Naive thymus-derived CD4-positive, alpha-beta T cell (primary cell): ENCODE data around the gene COL4A6. TPM values are rescaled to one million over a fixed set of nuclear protein-coding genes. Genes with fewer than 3 reads are reported as not detected.
"Not testable (repeated sequence)": the region's sequence is repeated elsewhere in the genome, so short reads cannot be mapped to it uniquely, and the experiment has no call there.

ENCODE experiments used
- ATAC-seq: fragments of 150-1000 bp; cut with Tn5 transposase; 2 replicates; pipeline ENCODE4 v1.10.0; 2021; ENCODE audit warnings: mild to moderate bottlenecking, moderate library complexity
- CTCF ChIA-PET: fragments of 350-600 bp; sonication (Branson Sonifier 250); formaldehyde crosslinking; loops from one replicate; lab custom pipeline; 2021; ENCODE audit warnings: antibody characterized with exemption; lab: Charles Lee
- POLR2A ChIA-PET: fragments of 350-600 bp; sonication (Branson Sonifier 250); formaldehyde crosslinking; loops from one replicate; lab custom pipeline; 2021; ENCODE audit warnings: antibody characterized with exemption, inconsistent platforms; lab: Charles Lee
- DNase-seq, 9 donors: peaks; one replicate each; pipeline versions ENCODE4 v3.0.0 to v3.0.0-alpha.2; 2020 to 2022; ENCODE audit warnings: mixed read lengths in 1 of 9
- H3K27ac ChIP-seq: one replicate; pipeline ENCODE4 v1.7.0; 2013; ENCODE audit warnings: mild to moderate bottlenecking, low read depth, low read length, moderate library complexity
- H3K27me3 ChIP-seq, 2 donors: one replicate each; pipeline ENCODE4 v1.7.0; 2013; ENCODE audit warnings: low read length in 2 of 2, mild to moderate bottlenecking in 2 of 2, moderate library complexity in 2 of 2; ENCODE audit not compliant: control insufficient read depth in 2 of 2, insufficient read depth in 2 of 2
- H3K36me3 ChIP-seq, 3 experiments: 1 replicate in 2 of 3; 2 replicates in 1 of 3; pipeline ENCODE4 v1.7.0; 2013; ENCODE audit warnings: low read length in 3 of 3, mild to moderate bottlenecking in 3 of 3, moderate library complexity in 1 of 3; ENCODE audit not compliant: insufficient read depth in 3 of 3, control insufficient read depth in 2 of 3
- H3K4me1 ChIP-seq, 2 donors: one replicate each; pipeline ENCODE4 v1.7.0; 2013; ENCODE audit warnings: low read length in 2 of 2, mild to moderate bottlenecking in 2 of 2, moderate library complexity in 1 of 2; ENCODE audit not compliant: control insufficient read depth in 2 of 2, insufficient read depth in 2 of 2
- H3K4me3 ChIP-seq: 2 replicates; pipeline ENCODE4 v1.7.0; 2013; ENCODE audit warnings: mild to moderate bottlenecking, low read length
- H3K9me3 ChIP-seq, 3 experiments: 1 replicate in 2 of 3; 2 replicates in 1 of 3; pipeline ENCODE4 v1.7.0; 2013; ENCODE audit warnings: low read length in 3 of 3; ENCODE audit not compliant: control insufficient read depth in 2 of 3
- H3K27ac Mint-ChIP-seq, 9 donors: one replicate each; pipeline ENCODE4 v1.8.0; 2020 to 2022; ENCODE audit warnings: mixed read lengths in 9 of 9, mild to moderate bottlenecking in 8 of 9, moderate library complexity in 5 of 9, inconsistent platforms in 2 of 9
- H3K27me3 Mint-ChIP-seq, 5 donors: one replicate each; pipeline ENCODE4 v1.8.0; 2021 to 2022; ENCODE audit warnings: mixed read lengths in 5 of 5, mild to moderate bottlenecking in 1 of 5
- H3K36me3 Mint-ChIP-seq, 5 donors: one replicate each; pipeline ENCODE4 v1.8.0; 2020 to 2022; ENCODE audit warnings: mixed read lengths in 5 of 5, mild to moderate bottlenecking in 3 of 5, inconsistent platforms in 1 of 5
- H3K4me1 Mint-ChIP-seq, 7 donors: one replicate each; pipeline ENCODE4 v1.8.0; 2020 to 2022; ENCODE audit warnings: mixed read lengths in 7 of 7, mild to moderate bottlenecking in 3 of 7, inconsistent platforms in 1 of 7
- H3K4me3 Mint-ChIP-seq, 10 donors: one replicate each; pipeline ENCODE4 v1.8.0; 2020 to 2022; ENCODE audit warnings: mild to moderate bottlenecking in 10 of 10, mixed read lengths in 10 of 10, moderate library complexity in 6 of 10, inconsistent platforms in 2 of 10
- H3K9me3 Mint-ChIP-seq, 11 donors: one replicate each; pipeline ENCODE4 v1.8.0; 2020 to 2022; ENCODE audit warnings: mixed read lengths in 11 of 11, mild to moderate bottlenecking in 4 of 11, inconsistent platforms in 1 of 11, moderate library complexity in 1 of 11
- intact Hi-C, 2 donors: fragments of 100-400 bp; cut with micrococcal nuclease; formaldehyde crosslinking; loops; one replicate each; pipeline ENCODE4 v1.15.1; 2023
- polyA plus RNA-seq, 2 donors: library from polyadenylated mRNA; unstranded; fragments of 300-500 nt; fragmentation: Illumina TruSeq; gene quantifications; one replicate each; pipeline ENCODE4 v1.2.3, GENCODE V29; 2021
- total RNA-seq, 6 experiments: library from RNA in 5 of 6; stranded (reverse) in 5 of 6; gene quantifications; 1 replicate in 5 of 6; 2 replicates in 1 of 6; pipeline ENCODE4 v1.2.3 and lab custom pipeline; 2021 to 2026

The COL4A6 gene
- total and polyA plus RNA-seq, 7 experiments from 2014 or later = not detected

- H3K4me3 Mint-ChIP-seq, H3K4me3 ChIP-seq, H3K36me3 Mint-ChIP-seq, H3K27ac Mint-ChIP-seq, H3K27me3 Mint-ChIP-seq, H3K36me3 ChIP-seq, H3K4me1 Mint-ChIP-seq, ATAC-seq, CTCF ChIA-PET, H3K9me3 ChIP-seq, H3K4me1 ChIP-seq, H3K27ac ChIP-seq, DNase-seq, intact Hi-C loops, H3K27me3 ChIP-seq, POLR2A ChIA-PET: not testable (repeated sequence)
- peaks cover 0 to 11% (median 2%) of the 10 kb centered on the region in 11 donors for H3K9me3 Mint-ChIP-seq
Observed at GRCh38 chrX:108390976-108391717, 47.1 kb downstream of the COL4A6 start.

GRCh38 chrX:108384783-108385182 lies 53.4 kb downstream of the COL4A6 start:
- no peak overlapping the region for H3K4me3 ChIP-seq
- Mint-ChIP-seq H3K4me1 (no peaks in the 10 kb centered on the region), H3K27ac (no peak overlapping the region), H3K4me3 (no peak overlapping the region), H3K9me3 (peaks cover 0 to 10% (median 2%) of the 10 kb centered on the region in 11 donors), H3K36me3 (no peaks in the 10 kb centered on the region), H3K27me3 (peaks cover 0 to 9% (median 0%) of the 10 kb centered on the region in 5 donors)
- H3K27ac ChIP-seq = no peak overlapping the region
- ATAC-seq (no peak), DNase-seq (no peak)
- H3K4me1 ChIP-seq = no peaks in the 10 kb centered on the region
- ChIA-PET POLR2A (no interaction called here), CTCF (no interaction called here)
- no peaks in the 10 kb centered on the region for H3K9me3 ChIP-seq
- H3K27me3 ChIP-seq = no peaks in the 10 kb centered on the region
- intact Hi-C loops = no loop called here
- H3K36me3 ChIP-seq = no peaks in the 10 kb centered on the region

- intact Hi-C loops = no loop called here
- ChIA-PET POLR2A (no interaction called here), CTCF (no interaction called here)
- no peaks in the 10 kb centered on the region for H3K36me3 ChIP-seq
- no peak overlapping the region for H3K27ac ChIP-seq
- no peak for ATAC-seq
- no peaks in the 10 kb centered on the region for H3K4me1 ChIP-seq
- no peaks in the 10 kb centered on the region for H3K9me3 ChIP-seq
- no peak overlapping the region for H3K4me3 Mint-ChIP-seq
- no peak for DNase-seq
- no peak overlapping the region for H3K4me3 ChIP-seq
- H3K4me1 Mint-ChIP-seq = no peaks in the 10 kb centered on the region
- no peaks in the 10 kb centered on the region for H3K27me3 ChIP-seq
- H3K27me3 Mint-ChIP-seq = no peaks in the 10 kb centered on the region
- H3K36me3 Mint-ChIP-seq = no peaks in the 10 kb centered on the region
- no peak overlapping the region for H3K27ac Mint-ChIP-seq
- peaks cover 0 to 7% (median 0%) of the 10 kb centered on the region in 11 donors for H3K9me3 Mint-ChIP-seq
Observed at GRCh38 chrX:108380222-108380621, 58.0 kb downstream of the COL4A6 start.

GRCh38 chrX:108376821-108377220 lies 61.4 kb downstream of the COL4A6 start:
- H3K4me1 Mint-ChIP-seq, H3K27me3 Mint-ChIP-seq, H3K4me1 ChIP-seq, H3K9me3 Mint-ChIP-seq, H3K27ac Mint-ChIP-seq, H3K4me3 ChIP-seq, intact Hi-C loops, ATAC-seq, DNase-seq, CTCF ChIA-PET, H3K9me3 ChIP-seq, H3K27me3 ChIP-seq, H3K36me3 ChIP-seq, H3K27ac ChIP-seq, POLR2A ChIA-PET, H3K36me3 Mint-ChIP-seq, H3K4me3 Mint-ChIP-seq: not testable (repeated sequence)

- H3K27ac Mint-ChIP-seq, H3K9me3 ChIP-seq, H3K27ac ChIP-seq, intact Hi-C loops, H3K4me3 ChIP-seq, H3K4me1 ChIP-seq, H3K9me3 Mint-ChIP-seq, CTCF ChIA-PET, H3K27me3 ChIP-seq, DNase-seq, H3K4me1 Mint-ChIP-seq, H3K4me3 Mint-ChIP-seq, H3K36me3 Mint-ChIP-seq, POLR2A ChIA-PET, H3K36me3 ChIP-seq, ATAC-seq, H3K27me3 Mint-ChIP-seq: not testable (repeated sequence)
Observed at GRCh38 chrX:108375591-108375990, 62.6 kb downstream of the COL4A6 start.

- Mint-ChIP-seq H3K4me3 (no peak overlapping the region), H3K9me3 (peaks cover 0 to 1% (median 0%) of the 10 kb centered on the region in 11 donors), H3K4me1 (no peaks in the 10 kb centered on the region), H3K36me3 (no peaks in the 10 kb centered on the region), H3K27me3 (no peaks in the 10 kb centered on the region), H3K27ac (no peak overlapping the region)
- no peak for DNase-seq
- CTCF ChIA-PET = no interaction called here
- no peak for ATAC-seq
- no peaks in the 10 kb centered on the region for H3K27me3 ChIP-seq
- no peaks in the 10 kb centered on the region for H3K9me3 ChIP-seq
- H3K27ac ChIP-seq = no peak overlapping the region
- H3K36me3 ChIP-seq = no peaks in the 10 kb centered on the region
- intact Hi-C loops = no loop called here
- H3K4me3 ChIP-seq = no peak overlapping the region
- no peaks in the 10 kb centered on the region for H3K4me1 ChIP-seq
- POLR2A ChIA-PET = no interaction called here
Observed at GRCh38 chrX:108366644-108367406, 71.4 kb downstream of the COL4A6 start.

GRCh38 chrX:108362026-108362425 lies 76.2 kb downstream of the COL4A6 start:
- CTCF ChIA-PET = no interaction called here
- H3K9me3 ChIP-seq = no peaks in the 10 kb centered on the region

More at GRCh38 chrX:108362026-108362425, 76.2 kb downstream of the COL4A6 start:
- no peak for DNase-seq
- no peaks in the 10 kb centered on the region for H3K27me3 ChIP-seq
- Mint-ChIP-seq H3K9me3 (peaks cover 0 to 4% (median 0%) of the 10 kb centered on the region in 11 donors), H3K4me1 (no peaks in the 10 kb centered on the region), H3K27ac (no peak overlapping the region), H3K27me3 (peaks cover 0 to 3% (median 0%) of the 10 kb centered on the region in 5 donors), H3K4me3 (no peak overlapping the region), H3K36me3 (no peaks in the 10 kb centered on the region)
- H3K4me1 ChIP-seq = no peaks in the 10 kb centered on the region
- intact Hi-C loops = no loop called here
- no peak overlapping the region for H3K4me3 ChIP-seq
- ATAC-seq = no peak
- H3K27ac ChIP-seq = no peak overlapping the region
- POLR2A ChIA-PET = no interaction called here
- H3K36me3 ChIP-seq = no peaks in the 10 kb centered on the region
